Gastrocnemius medialis (tissue), 4 donors: ENCODE data around the gene UQCC3.

ENCODE experiments used
- CTCF ChIP-seq, 5 experiments: fragments of 450-650 bp in 3 of 5; fragments of 200-600 bp in 2 of 5; sonication (generic) in 2 of 5; IDR thresholded peaks in 4 of 5; conservative IDR thresholded peaks in 1 of 5; 1 replicate in 4 of 5; 2 replicates in 1 of 5; pipeline ENCODE4 v1.5.1; 2016 to 2019; ENCODE audit warnings: antibody characterized with exemption in 5 of 5, mild to moderate bottlenecking in 3 of 5, moderate library complexity in 3 of 5
- POLR2A ChIP-seq, 2 donors: fragments of 450-650 bp; IDR thresholded peaks; one replicate each; pipeline ENCODE4 v1.6.1; 2017; ENCODE audit warnings: antibody characterized with exemption in 2 of 2, mild to moderate bottlenecking in 2 of 2, moderate library complexity in 2 of 2

- TF ChIP-seq POLR2A (IDR thresholded peaks at IDR 0.05) (no peak), CTCF (IDR thresholded peaks at IDR 0.05 in 4 of 5, conservative IDR thresholded peaks at IDR 0.05 in 1 of 5) (peak; percentile 25 to 65 (median 51))
Measured at GRCh38 chr11:62680825-62681240, 9.4 kb downstream of the UQCC3 start.
